Germinal center (tissue), 1 donor: ENCODE measurements around the gene MFAP1.

ENCODE experiments used
- DNase-seq: peaks from one replicate; pipeline ENCODE4 v3.0.0; 2012; ENCODE audit warnings: mixed read lengths, low spot score

Gene MFAP1

GRCh38 chr15:43776101-43776717, 48.3 kb downstream of the MFAP1 start:
- DNase-seq: peak; percentile 79

GRCh38 chr15:43775411-43775965, 49.0 kb downstream of the MFAP1 start:
- no peak for DNase-seq

GRCh38 chr15:43774062-43774461, 50.4 kb downstream of the MFAP1 start:
- no peak for DNase-seq

GRCh38 chr15:43772624-43773023, 51.9 kb downstream of the MFAP1 start:
- no peak for DNase-seq

GRCh38 chr15:43771816-43772215, 52.7 kb downstream of the MFAP1 start:
- no peak for DNase-seq

- peak; percentile 47 for DNase-seq
Measured at GRCh38 chr15:43769584-43770228, 54.8 kb downstream of the MFAP1 start.

- no peak for DNase-seq
Measured at GRCh38 chr15:43763819-43764446, 60.6 kb downstream of the MFAP1 start.

GRCh38 chr15:43762824-43763223, 61.7 kb downstream of the MFAP1 start:
- DNase-seq: no peak
